ENCODE measurements around the gene LRMDA.

The LRMDA gene

GRCh38 chr10:76160446-76161300, 729.2 kb downstream of the LRMDA start:
- DNase-seq (ENCODE audit: low read depth), result no peak
- H3K4me3 ChIP-seq (ENCODE audit: low read depth, low read length), result no peak overlapping the region
- TF ChIP-seq CTCF (IDR thresholded peaks at IDR 0.05; ENCODE audit: insufficient read depth, low read depth, low read length, missing control alignments), result no peak

- H3K4me3 ChIP-seq (ENCODE audit: low read depth, low read length), result no peak overlapping the region
- DNase-seq (ENCODE audit: low read depth), result no peak
- no peak for TF ChIP-seq CTCF (IDR thresholded peaks at IDR 0.05; ENCODE audit: insufficient read depth, low read depth, low read length, missing control alignments)
Measured at GRCh38 chr10:76161301-76161582, 729.8 kb downstream of the LRMDA start.

- no peak for DNase-seq (ENCODE audit: low read depth)
- no peak for TF ChIP-seq CTCF (IDR thresholded peaks at IDR 0.05; ENCODE audit: insufficient read depth, low read depth, low read length, missing control alignments)
Measured at GRCh38 chr10:76168437-76168836, 737.0 kb downstream of the LRMDA start.

GRCh38 chr10:76169246-76169645, 737.8 kb downstream of the LRMDA start:
- TF ChIP-seq CTCF (IDR thresholded peaks at IDR 0.05; ENCODE audit: insufficient read depth, low read depth, low read length, missing control alignments), result no peak
- no peak overlapping the region for H3K4me3 ChIP-seq (ENCODE audit: low read depth, low read length)
- no peak for DNase-seq (ENCODE audit: low read depth)

More at GRCh38 chr10:76168437-76168836, 737.0 kb downstream of the LRMDA start:
- no peak overlapping the region for H3K4me3 ChIP-seq (ENCODE audit: low read depth, low read length)

GRCh38 chr10:76172020-76172419, 740.6 kb downstream of the LRMDA start:
- no peak for DNase-seq (ENCODE audit: low read depth)
- H3K4me3 ChIP-seq (ENCODE audit: low read depth, low read length), result no peak overlapping the region
- no peak for TF ChIP-seq CTCF (IDR thresholded peaks at IDR 0.05; ENCODE audit: insufficient read depth, low read depth, low read length, missing control alignments)

GRCh38 chr10:76175533-76176165, 744.2 kb downstream of the LRMDA start:
- H3K4me3 ChIP-seq (ENCODE audit: low read depth, low read length), result no peak overlapping the region
- no peak for TF ChIP-seq CTCF (IDR thresholded peaks at IDR 0.05; ENCODE audit: insufficient read depth, low read depth, low read length, missing control alignments)

More at GRCh38 chr10:76175533-76176165, 744.2 kb downstream of the LRMDA start:
- no peak for DNase-seq (ENCODE audit: low read depth)
